SK-N-SH (cell line): ENCODE measurements around the gene ZBTB16.

Experiments
- CTCF ChIP-seq: fragments of 200-600 bp; sonication (generic); IDR thresholded peaks from 2 replicates; pipeline ENCODE4 v1.6.1; 2017; ENCODE audit warnings: antibody characterized with exemption, mild to moderate bottlenecking, moderate library complexity
- EP300 ChIP-seq, 2 experiments: IDR thresholded peaks; 2 replicates each; pipeline versions ENCODE4 v1.4.0 to v1.6.1; 2012; ENCODE audit warnings: borderline replicate concordance in 1 of 2, low read depth in 1 of 2, low read length in 1 of 2
- EZH2phosphoT487 ChIP-seq: fragments of 200-600 bp; sonication (generic); IDR thresholded peaks from 2 replicates; pipeline ENCODE4 v1.6.1; 2017; ENCODE audit warnings: low read depth, mixed run types, mild to moderate bottlenecking, antibody characterized with exemption, moderate library complexity, borderline replicate concordance
- GABPA ChIP-seq: IDR thresholded peaks from 2 replicates; pipeline ENCODE4 v1.4.0; 2012; ENCODE audit warnings: low read depth, mild to moderate bottlenecking
- RAD21 ChIP-seq: IDR thresholded peaks from 2 replicates; pipeline ENCODE4 v1.6.1; 2012; ENCODE audit warnings: mild to moderate bottlenecking, low read length
- RCOR1 ChIP-seq: fragments of 150-350 bp; IDR thresholded peaks from 2 replicates; pipeline ENCODE4 v1.6.1; 2017; ENCODE audit warnings: antibody characterized with exemption, low read length
- REST ChIP-seq: IDR thresholded peaks from 2 replicates; pipeline ENCODE4 v1.6.1; 2012; ENCODE audit warnings: mild to moderate bottlenecking, low read depth, low read length, moderate library complexity
- RFX5 ChIP-seq: IDR thresholded peaks from 2 replicates; pipeline ENCODE4 v1.6.1; 2012; ENCODE audit warnings: mild to moderate bottlenecking, improper control_type of control experiment, low read length
- RXRA ChIP-seq: IDR thresholded peaks from 2 replicates; pipeline ENCODE4 v1.4.0; 2012; ENCODE audit warnings: low read depth, mild to moderate bottlenecking, borderline replicate concordance

- no peak for TF ChIP-seq CTCF
- no peak for TF ChIP-seq RFX5
- TF ChIP-seq RAD21 = no peak
- TF ChIP-seq EP300 (IDR thresholded peaks at IDR 0.05; ENCODE audit: borderline replicate concordance in 1 of 2, low read depth in 1 of 2, low read length in 1 of 2) = no peak
- no peak for TF ChIP-seq GABPA
- TF ChIP-seq REST = no peak
- TF ChIP-seq EZH2phosphoT487 = no peak
- no peak for TF ChIP-seq RCOR1
- TF ChIP-seq RXRA = no peak
These were observed 127.7 kb downstream of the ZBTB16 start for GRCh38 chr11:114187173-114187572.
